B cell (primary cell): ENCODE measurements around the gene CCBE1. TPM values are rescaled to one million over a fixed set of nuclear protein-coding genes. Genes with fewer than 3 reads are reported as not detected.

Experiments used
- ATAC-seq: fragments of 200-7000 bp; cut with Tn5 transposase; one replicate; pipeline ENCODE4 v1.10.0; 2021; ENCODE audit warnings: low read depth, mild to moderate bottlenecking, moderate number of reproducible peaks, moderate library complexity
- CTCF ChIA-PET: fragments of 350-600 bp; sonication (Branson Sonifier 250); formaldehyde crosslinking; loops from one replicate; lab custom pipeline; 2021; ENCODE audit warnings: antibody characterized with exemption, inconsistent platforms; lab: Charles Lee
- POLR2A ChIA-PET: fragments of 350-600 bp; sonication (Branson Sonifier 250); formaldehyde crosslinking; loops from one replicate; lab custom pipeline; 2021; ENCODE audit warnings: antibody characterized with exemption; lab: Charles Lee
- DNase-seq: peaks from one replicate; pipeline ENCODE4 v3.0.0; 2013
- H2AFZ ChIP-seq: 2 replicates; pipeline ENCODE4 v1.6.1; 2012; ENCODE audit warnings: mild to moderate bottlenecking, low read depth, low read length; ENCODE audit not compliant: insufficient read depth, poor library complexity, severe bottlenecking
- H3K27ac ChIP-seq, 2 donors: 1 replicate in 1 of 2; 2 replicates in 1 of 2; pipeline ENCODE4 v1.5.1; 2012 to 2013; ENCODE audit warnings: low read length in 2 of 2, mild to moderate bottlenecking in 2 of 2, moderate library complexity in 1 of 2
- H3K27me3 ChIP-seq, 4 experiments: fragments of 200-600 bp in 1 of 4; sonication (generic) in 1 of 4; replicated peaks in 1 of 4; 1 replicate in 2 of 4; 2 replicates in 2 of 4; pipeline versions ENCODE4 v1.6.1 to v1.7.0; 2013 to 2016; ENCODE audit warnings: low read length in 3 of 4, mild to moderate bottlenecking in 2 of 4, mixed read lengths in 1 of 4, moderate library complexity in 1 of 4; ENCODE audit not compliant: insufficient read depth in 4 of 4, control insufficient read depth in 3 of 4; ENCODE audit errors: control extremely low read depth in 1 of 4
- H3K36me3 ChIP-seq, 2 experiments: replicated peaks in 1 of 2; 1 replicate in 1 of 2; 2 replicates in 1 of 2; pipeline versions ENCODE4 v1.6.1 to v1.7.1; 2013; ENCODE audit warnings: low read length in 1 of 2; ENCODE audit not compliant: insufficient read depth in 2 of 2, control insufficient read depth in 1 of 2; ENCODE audit errors: control extremely low read depth in 1 of 2, extremely low read depth in 1 of 2
- H3K4me1 ChIP-seq, 2 donors: fragments of 200-600 bp in 1 of 2; sonication (generic) in 1 of 2; 1 replicate in 1 of 2; 2 replicates in 1 of 2; pipeline versions ENCODE4 v1.5.1 to v1.6.1; 2013 to 2017; ENCODE audit warnings: low read length in 2 of 2; ENCODE audit not compliant: control insufficient read depth in 2 of 2, insufficient read depth in 2 of 2
- H3K4me2 ChIP-seq: replicated peaks from 2 replicates; pipeline ENCODE3; 2012; ENCODE audit warnings: mild to moderate bottlenecking, low read depth, low read length; ENCODE audit not compliant: poor library complexity, severe bottlenecking
- H3K4me3 ChIP-seq, 5 experiments: fragments of 200-600 bp in 1 of 5; sonication (generic) in 1 of 5; 1 replicate in 3 of 5; 2 replicates in 2 of 5; pipeline versions ENCODE4 v1.5.1 to v1.7.0; 2011 to 2016; ENCODE audit warnings: low read length in 4 of 5, mild to moderate bottlenecking in 4 of 5, low read depth in 2 of 5, control low read depth in 1 of 5, moderate library complexity in 1 of 5; ENCODE audit not compliant: insufficient read depth in 1 of 5; ENCODE audit errors: control extremely low read depth in 1 of 5, extremely low read depth in 1 of 5
- H3K79me2 ChIP-seq: fragments of 200-600 bp; sonication (generic); one replicate; pipeline ENCODE4 v1.6.0; 2016; ENCODE audit warnings: low read length; ENCODE audit not compliant: control insufficient read depth, insufficient read depth
- H3K9ac ChIP-seq: fragments of 200-600 bp; sonication (generic); 2 replicates; pipeline ENCODE4 v1.6.1; 2017; ENCODE audit warnings: mild to moderate bottlenecking, low read length, moderate library complexity
- H3K9me3 ChIP-seq, 3 donors: one replicate each; pipeline versions ENCODE4 v1.6.1 to v1.7.1; 2013; ENCODE audit warnings: low read length in 2 of 3; ENCODE audit not compliant: control insufficient read depth in 2 of 3, insufficient read depth in 1 of 3; ENCODE audit errors: control extremely low read depth in 1 of 3
- H4K20me1 ChIP-seq: 2 replicates; pipeline ENCODE4 v1.6.0; 2012; ENCODE audit warnings: mild to moderate bottlenecking, low read length; ENCODE audit not compliant: insufficient read depth, control insufficient read depth, poor library complexity, severe bottlenecking
- H3K27ac Mint-ChIP-seq: one replicate; pipeline ENCODE4 v1.8.0; 2021; ENCODE audit warnings: mixed read lengths
- H3K27me3 Mint-ChIP-seq: one replicate; pipeline ENCODE4 v1.8.0; 2021; ENCODE audit warnings: mixed read lengths
- H3K4me1 Mint-ChIP-seq: one replicate; pipeline ENCODE4 v1.8.0; 2021; ENCODE audit warnings: mixed read lengths
- H3K4me3 Mint-ChIP-seq: one replicate; pipeline ENCODE4 v1.8.0; 2021; ENCODE audit warnings: mixed read lengths
- H3K9me3 Mint-ChIP-seq: one replicate; pipeline ENCODE4 v1.8.0; 2022; ENCODE audit warnings: mixed read lengths; ENCODE audit not compliant: insufficient read depth
- CTCF ChIP-seq: fragments of 200-600 bp; IDR thresholded peaks from one replicate; pipeline ENCODE4 v1.8.0; 2022; ENCODE audit warnings: antibody characterized with exemption, mild to moderate bottlenecking
- EZH2 ChIP-seq: IDR thresholded peaks from 2 replicates; pipeline ENCODE4 v1.6.1; 2012; ENCODE audit warnings: borderline replicate concordance, low read depth, mild to moderate bottlenecking, moderate library complexity, low read length; ENCODE audit not compliant: insufficient read depth, poor library complexity, severe bottlenecking
- WGBS: methylation state at CpG from one replicate; pipeline ENCODE4 v1.1.5; 2013; ENCODE audit warnings: missing lambda C conversion rate; ENCODE audit not compliant: insufficient coverage; 5-methylcytosine and 5-hydroxymethylcytosine counted together
- intact Hi-C: fragments of 100-400 bp; cut with micrococcal nuclease; formaldehyde crosslinking; loops from one replicate; pipeline ENCODE4 v1.10.0; 2022
- polyA plus RNA-seq: library from polyadenylated mRNA; depleted of rRNA; stranded (reverse); fragments of >200 nt; gene quantifications from 2 replicates; pipeline ENCODE4 v1.2.3, GENCODE V29; 2012
- total RNA-seq, 2 donors: library from RNA; stranded (reverse); fragments of 120-200 nt in 1 of 2; gene quantifications; 1 replicate in 1 of 2; 2 replicates in 1 of 2; pipeline versions ENCODE4 v1.2.3 to v1.2.4, GENCODE V29; 2013 to 2022

The CCBE1 gene
- total and polyA plus RNA-seq, 2 donors (not counting 1 experiment from before 2014, with no cell fraction given) = not detected

GRCh38 chr18:59535055-59535454 is 162.2 kb downstream of the CCBE1 start:
- no peaks in the 10 kb centered on the region for H3K79me2 ChIP-seq

GRCh38 chr18:59528866-59529265 is 168.4 kb downstream of the CCBE1 start:
- CTCF ChIA-PET = interaction anchor here (1.2 kb wide), 1 partner anchor 10 kb away, joined by 4 read pairs; no protein-coding TSS in a partner anchor
- intact Hi-C loops = no loop called here
- H4K20me1 ChIP-seq = no peaks in the 10 kb centered on the region
- Mint-ChIP-seq H3K27me3 (peaks cover 12% of the 10 kb centered on the region), H3K27ac (no peak overlapping the region), H3K4me3 (no peak overlapping the region), H3K4me1 (no peaks in the 10 kb centered on the region), H3K9me3 (peaks cover 2% of the 10 kb centered on the region)
- H3K79me2 ChIP-seq = no peaks in the 10 kb centered on the region
- TF ChIP-seq CTCF (no peak), EZH2 (no peak)
- POLR2A ChIA-PET = no interaction called here
- no peaks in the 10 kb centered on the region for H3K4me1 ChIP-seq
- DNase-seq (no peak), ATAC-seq (no peak)
- H3K4me2 ChIP-seq = no peak overlapping the region
- H3K27me3 ChIP-seq = no peaks in the 10 kb centered on the region
- no peak overlapping the region for H2AFZ ChIP-seq
- no peak overlapping the region for H3K4me3 ChIP-seq
- H3K9ac ChIP-seq = no peak overlapping the region
- H3K9me3 ChIP-seq = peaks cover 0 to 1% (median 0%) of the 10 kb centered on the region in 3 donors
- H3K36me3 ChIP-seq = no peaks in the 10 kb centered on the region
- no peak overlapping the region for H3K27ac ChIP-seq
- 87% methylated on average over 8 of the region's 8 CpGs for WGBS

More at GRCh38 chr18:59535055-59535454, 162.2 kb downstream of the CCBE1 start:
- TF ChIP-seq CTCF (no peak), EZH2 (no peak)
- no peak overlapping the region for H3K27ac ChIP-seq
- ATAC-seq = no peak
- no peaks in the 10 kb centered on the region for H3K9me3 ChIP-seq
- peaks cover 0 to 3% (median 0%) of the 10 kb centered on the region in 4 experiments for H3K27me3 ChIP-seq
- DNase-seq = no peak
- H3K4me2 ChIP-seq = no peak overlapping the region
- Mint-ChIP-seq H3K4me1 (no peaks in the 10 kb centered on the region), H3K27me3 (peaks cover 19% of the 10 kb centered on the region), H3K27ac (no peak overlapping the region), H3K4me3 (no peak overlapping the region), H3K9me3 (no peaks in the 10 kb centered on the region)
- WGBS = 64% methylated on average over 4 of the region's 6 CpGs
- intact Hi-C loops = no loop called here
- CTCF ChIA-PET = no interaction called here
- H3K9ac ChIP-seq = no peak overlapping the region
- no peak overlapping the region for H3K4me3 ChIP-seq
- no peaks in the 10 kb centered on the region for H3K36me3 ChIP-seq
- no peak overlapping the region for H2AFZ ChIP-seq
- no peaks in the 10 kb centered on the region for H4K20me1 ChIP-seq
- H3K4me1 ChIP-seq = no peaks in the 10 kb centered on the region
- POLR2A ChIA-PET = no interaction called here
